BE2C (cell line): Measurements from ENCODE around the gene CYBA.

Experiments used
- DNase-seq: peaks from one replicate; pipeline ENCODE4 v3.0.0-alpha.2; 2020
- H3K27me3 ChIP-seq: fragments of 250-450 bp; sonication (Bioruptor Pico); 2 replicates; pipeline ENCODE4 v1.5.1; 2020; ENCODE audit warnings: mild to moderate bottlenecking
- H3K36me3 ChIP-seq: fragments of 250-450 bp; sonication (Bioruptor Pico); 2 replicates; pipeline ENCODE4 v1.5.1; 2020; ENCODE audit warnings: mild to moderate bottlenecking
- H3K4me1 ChIP-seq: fragments of 250-450 bp; sonication (Bioruptor Pico); 2 replicates; pipeline ENCODE4 v1.5.1; 2020
- H3K4me3 ChIP-seq: 2 replicates; pipeline ENCODE4 v1.5.1; 2011; ENCODE audit warnings: low read depth, low read length
- H3K9me3 ChIP-seq: fragments of 250-450 bp; sonication (Bioruptor Pico); 2 replicates; pipeline ENCODE4 v1.5.1; 2020
- CTCF ChIP-seq: IDR thresholded peaks from 2 replicates; pipeline ENCODE4 v1.5.1; 2012; ENCODE audit warnings: mild to moderate bottlenecking, low read depth, low read length

The CYBA gene

DNA sequence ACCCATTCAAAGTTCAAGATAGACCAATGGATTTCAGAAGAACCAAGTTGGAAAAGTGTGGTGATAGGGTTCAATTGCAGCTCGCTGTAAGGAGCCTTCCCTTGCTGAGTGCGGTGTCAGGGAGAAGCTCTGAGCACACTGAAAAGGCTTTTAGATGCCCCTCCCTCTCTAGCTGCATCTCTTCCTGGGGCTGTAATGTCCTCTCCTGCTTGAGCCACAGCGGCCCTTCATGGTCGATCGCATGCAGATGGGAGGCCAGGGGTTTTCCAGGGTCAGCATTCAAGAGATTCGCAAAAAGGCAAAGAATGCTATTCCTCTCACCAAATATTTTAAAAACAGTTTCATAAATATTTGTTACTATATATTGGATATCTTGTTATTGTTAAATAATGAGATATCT lies 56.9 kb downstream of the CYBA start:
- no peaks in the 10 kb centered on the region for H3K9me3 ChIP-seq
- TF ChIP-seq CTCF = no peak
- peaks cover 36% of the 10 kb centered on the region for H3K36me3 ChIP-seq
- no peak for DNase-seq
- H3K27me3 ChIP-seq = no peaks in the 10 kb centered on the region
- no peak overlapping the region for H3K4me3 ChIP-seq
- no peaks in the 10 kb centered on the region for H3K4me1 ChIP-seq

- Histone ChIP-seq H3K4me3 (no peak overlapping the region), H3K9me3 (no peaks in the 10 kb centered on the region), H3K27me3 (no peaks in the 10 kb centered on the region), H3K36me3 (peaks cover 35% of the 10 kb centered on the region), H3K4me1 (no peaks in the 10 kb centered on the region)
- no peak for DNase-seq
- no peak for TF ChIP-seq CTCF
Observed at GRCh38 chr16:88593489-88593888, 57.4 kb downstream of the CYBA start.
